Tibial artery (tissue), 4 donors: Measurements from ENCODE around the gene CNTRL.

Experiments used
- DNase-seq, 2 donors: peaks; one replicate each; pipeline ENCODE4 v3.0.0-alpha.2; 2019
- H3K27ac ChIP-seq, 2 donors: fragments of 200-600 bp; sonication (generic) in 1 of 2; 1 replicate in 1 of 2; 2 replicates in 1 of 2; pipeline ENCODE4 v1.5.1; 2018 to 2019; ENCODE audit warnings: mild to moderate bottlenecking in 1 of 2
- H3K27me3 ChIP-seq, 2 donors: fragments of 200-600 bp; sonication (generic) in 1 of 2; one replicate each; pipeline versions ENCODE4 v1.5.1 to v1.6.0; 2016 to 2019
- H3K36me3 ChIP-seq, 3 donors: fragments of 200-600 bp; sonication (generic) in 2 of 3; one replicate each; pipeline ENCODE4 v1.5.1; 2016 to 2019; ENCODE audit warnings: mild to moderate bottlenecking in 2 of 3
- H3K4me1 ChIP-seq, 4 donors: fragments of 200-600 bp; sonication (generic) in 2 of 4; 1 replicate in 3 of 4; 2 replicates in 1 of 4; pipeline ENCODE4 v1.5.1; 2016 to 2019
- H3K4me3 ChIP-seq, 2 donors: fragments of 200-600 bp; sonication (generic) in 1 of 2; 1 replicate in 1 of 2; 2 replicates in 1 of 2; pipeline ENCODE4 v1.5.1; 2018 to 2019; ENCODE audit warnings: mild to moderate bottlenecking in 2 of 2
- H3K9me3 ChIP-seq, 3 donors: fragments of 200-600 bp; sonication (generic) in 1 of 3; one replicate each; pipeline ENCODE4 v1.5.1; 2016 to 2019
- CTCF ChIP-seq, 2 experiments: fragments of 200-600 bp in 1 of 2; fragments of 450-650 bp in 1 of 2; IDR thresholded peaks; one replicate each; pipeline ENCODE4 v1.5.1; 2017 to 2019; ENCODE audit warnings: antibody characterized with exemption in 2 of 2, mild to moderate bottlenecking in 1 of 2, moderate library complexity in 1 of 2
- intact Hi-C: fragments of 100-400 bp; cut with DNase I; formaldehyde crosslinking; loops from one replicate; pipeline ENCODE4 v1.15.0; 2023; ENCODE audit warnings: low total_unique reads

The CNTRL gene

GRCh38 chr9:121204121-121204520 lies 129.4 kb downstream of the CNTRL start:
- Histone ChIP-seq H3K4me1 (peaks cover 0 to 20% (median 15%) of the 10 kb centered on the region in 4 donors), H3K36me3 (no peaks in the 10 kb centered on the region), H3K27me3 (no peaks in the 10 kb centered on the region), H3K4me3 (no peak overlapping the region), H3K9me3 (no peaks in the 10 kb centered on the region), H3K27ac (no peak overlapping the region)
- DNase-seq = no peak
- TF ChIP-seq CTCF (IDR thresholded peaks at IDR 0.05) = no peak
- intact Hi-C loops = no loop called here

GRCh38 chr9:121204611-121205010 lies 129.9 kb downstream of the CNTRL start:
- no peaks in the 10 kb centered on the region for H3K36me3 ChIP-seq

GRCh38 chr9:121206516-121207370 lies 132.0 kb downstream of the CNTRL start:
- no peak for DNase-seq
- H3K9me3 ChIP-seq = no peaks in the 10 kb centered on the region
- H3K36me3 ChIP-seq = no peaks in the 10 kb centered on the region
- no peaks in the 10 kb centered on the region for H3K27me3 ChIP-seq
- intact Hi-C loops = no loop called here
- no peak for TF ChIP-seq CTCF (IDR thresholded peaks at IDR 0.05)
- peaks cover 0 to 5% (median 2%) of the 10 kb centered on the region in 4 donors for H3K4me1 ChIP-seq
- no peak overlapping the region for H3K27ac ChIP-seq
- no peak overlapping the region for H3K4me3 ChIP-seq

More at GRCh38 chr9:121204611-121205010, 129.9 kb downstream of the CNTRL start:
- Histone ChIP-seq H3K9me3 (no peaks in the 10 kb centered on the region), H3K27me3 (no peaks in the 10 kb centered on the region), H3K27ac (no peak overlapping the region), H3K4me1 (peaks cover 0 to 16% (median 11%) of the 10 kb centered on the region in 4 donors), H3K4me3 (no peak overlapping the region)
- intact Hi-C loops = no loop called here
- no peak for TF ChIP-seq CTCF (IDR thresholded peaks at IDR 0.05)
- no peak for DNase-seq

GRCh38 chr9:121207371-121207940 lies 132.7 kb downstream of the CNTRL start:
- TF ChIP-seq CTCF (IDR thresholded peaks at IDR 0.05) = no peak
- Histone ChIP-seq H3K4me3 (no peak overlapping the region), H3K27ac (no peak overlapping the region), H3K36me3 (no peaks in the 10 kb centered on the region), H3K9me3 (no peaks in the 10 kb centered on the region), H3K27me3 (no peaks in the 10 kb centered on the region), H3K4me1 (peaks cover 0 to under 1% (median under 1%) of the 10 kb centered on the region in 4 donors)
- intact Hi-C loops = no loop called here
- DNase-seq = no peak

GRCh38 chr9:121210536-121210935 lies 135.8 kb downstream of the CNTRL start:
- intact Hi-C loops = loop anchor here (5.0 kb wide), 2 partner anchors 107 to 167 kb away; no protein-coding TSS in a partner anchor
- Histone ChIP-seq H3K27me3 (no peaks in the 10 kb centered on the region), H3K9me3 (no peaks in the 10 kb centered on the region), H3K4me3 (no peak overlapping the region), H3K36me3 (no peaks in the 10 kb centered on the region), H3K27ac (no peak overlapping the region), H3K4me1 (peaks cover 0 to 5% (median 2%) of the 10 kb centered on the region in 4 donors)
- no peak for TF ChIP-seq CTCF (IDR thresholded peaks at IDR 0.05)
- DNase-seq = no peak
